ENCODE measurements around the gene SYNJ2. TPM values are rescaled to one million over a fixed set of nuclear protein-coding genes. Genes with fewer than 3 reads are reported as not detected.

SYNJ2 gene
- total and polyA plus RNA-seq, 11 donors = 7.5 to 27.0 (median 18.2) TPM

DNA sequence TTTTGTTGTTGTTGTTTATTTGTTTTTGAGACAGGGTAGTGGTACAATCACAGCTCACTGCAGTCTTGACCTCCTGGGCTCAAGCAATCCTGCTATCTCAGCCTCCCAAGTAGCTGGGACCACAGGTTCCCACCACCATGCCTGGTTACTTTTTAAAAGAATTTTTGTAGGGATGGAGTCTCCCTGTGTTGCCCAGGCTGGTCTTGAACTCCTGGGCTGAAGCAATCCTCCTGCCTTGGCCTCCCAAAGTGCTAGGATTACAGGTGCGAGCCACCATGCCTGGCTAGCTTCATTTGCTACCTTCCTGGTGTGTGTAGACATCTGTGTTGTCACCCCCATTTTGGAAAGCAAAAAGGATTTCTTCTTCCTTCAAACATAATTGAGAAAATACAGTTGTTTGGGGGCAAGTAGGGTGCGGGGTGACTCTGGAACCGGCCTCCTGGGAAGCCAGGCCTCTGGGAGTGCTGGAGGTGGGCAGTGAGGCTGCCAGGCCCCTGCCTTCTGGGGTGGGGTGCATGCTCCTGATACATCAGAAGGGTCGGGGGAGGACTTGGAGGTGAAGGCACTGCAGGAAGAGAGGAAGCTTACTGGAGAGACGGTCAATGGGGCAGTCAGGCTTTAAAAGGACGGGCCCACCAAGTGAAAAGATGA is 28.4 kb downstream of the SYNJ2 start:
- DNase-seq = no peak
- H3K4me3 ChIP-seq = no peak overlapping the region
- intact Hi-C loops (cut with DNase I) = loop anchor here in 1 of 10 donors (5.0 kb wide), 1 partner anchor 32 kb away; no protein-coding TSS in a partner anchor

DNA sequence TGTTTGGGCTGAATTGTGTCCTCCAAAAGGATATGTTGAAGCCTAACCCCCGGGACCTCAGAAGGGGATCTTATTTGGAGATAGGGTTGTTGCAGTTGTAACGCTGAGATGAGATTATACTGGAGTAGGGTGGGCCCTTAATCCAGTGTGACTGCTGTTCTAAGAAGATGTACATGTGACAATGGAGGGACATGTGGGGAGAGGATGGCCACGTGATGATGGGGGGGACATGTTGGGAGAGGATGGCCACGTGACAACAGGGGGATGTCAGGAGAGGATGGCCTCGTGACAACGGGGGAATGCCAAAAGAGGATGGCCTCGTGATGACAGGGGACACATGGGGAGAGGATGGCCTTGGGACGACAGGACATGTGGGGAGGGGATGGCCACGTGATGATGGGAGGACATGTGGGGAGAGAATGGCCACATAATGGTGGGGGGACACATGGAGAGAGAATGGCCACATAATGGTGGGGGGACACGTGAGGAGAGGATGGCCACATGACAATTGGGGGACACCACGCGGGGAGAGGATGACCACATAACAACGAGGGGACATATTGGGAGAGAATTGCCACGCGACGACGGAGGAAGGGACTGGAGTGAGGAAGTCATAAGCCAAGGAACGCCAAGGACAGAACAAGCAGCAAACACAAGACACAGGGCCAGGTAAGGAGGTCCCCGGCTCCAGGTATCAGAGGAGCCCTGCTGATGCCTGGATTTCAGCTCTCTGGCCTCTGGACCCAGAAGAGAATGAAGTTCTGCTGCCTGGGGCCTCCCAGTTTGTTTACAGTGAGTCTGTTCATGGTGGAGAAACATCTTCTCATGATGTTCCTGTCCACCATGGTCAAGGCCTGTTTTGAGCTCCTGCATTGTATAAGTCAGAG is 29.2 kb downstream of the SYNJ2 start:
- ATAC-seq (no peak), DNase-seq (no peak)
- peaks cover 8 to 46% (median 30%) of the 10 kb centered on the region in 12 donors for H3K4me1 ChIP-seq
- H3K27ac ChIP-seq = peak overlapping the region in 5 of 12 donors; percentile 37 to 75 (median 41)
- intact Hi-C loops (cut with DNase I) = no loop called here
- H3K4me3 ChIP-seq = no peak overlapping the region
- TF ChIP-seq, protein P1, sequence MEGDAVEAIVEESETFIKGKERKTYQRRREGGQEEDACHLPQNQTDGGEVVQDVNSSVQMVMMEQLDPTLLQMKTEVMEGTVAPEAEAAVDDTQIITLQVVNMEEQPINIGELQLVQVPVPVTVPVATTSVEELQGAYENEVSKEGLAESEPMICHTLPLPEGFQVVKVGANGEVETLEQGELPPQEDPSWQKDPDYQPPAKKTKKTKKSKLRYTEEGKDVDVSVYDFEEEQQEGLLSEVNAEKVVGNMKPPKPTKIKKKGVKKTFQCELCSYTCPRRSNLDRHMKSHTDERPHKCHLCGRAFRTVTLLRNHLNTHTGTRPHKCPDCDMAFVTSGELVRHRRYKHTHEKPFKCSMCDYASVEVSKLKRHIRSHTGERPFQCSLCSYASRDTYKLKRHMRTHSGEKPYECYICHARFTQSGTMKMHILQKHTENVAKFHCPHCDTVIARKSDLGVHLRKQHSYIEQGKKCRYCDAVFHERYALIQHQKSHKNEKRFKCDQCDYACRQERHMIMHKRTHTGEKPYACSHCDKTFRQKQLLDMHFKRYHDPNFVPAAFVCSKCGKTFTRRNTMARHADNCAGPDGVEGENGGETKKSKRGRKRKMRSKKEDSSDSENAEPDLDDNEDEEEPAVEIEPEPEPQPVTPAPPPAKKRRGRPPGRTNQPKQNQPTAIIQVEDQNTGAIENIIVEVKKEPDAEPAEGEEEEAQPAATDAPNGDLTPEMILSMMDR (IDR thresholded peaks at IDR 0.05) = no peak
- no peak for TF ChIP-seq POLR2A (IDR thresholded peaks at IDR 0.05)
- no peaks in the 10 kb centered on the region for H3K27me3 ChIP-seq
- peaks cover 0 to 3% (median 0%) of the 10 kb centered on the region in 12 donors for H3K9me3 ChIP-seq
- H3K36me3 ChIP-seq = no peaks in the 10 kb centered on the region
- 95 to 96% (median 96%) methylated on average over 19 of the region's 19 CpGs for WGBS, 4 donors

More for the DNA sequence above, 28.4 kb downstream of the SYNJ2 start:
- Histone ChIP-seq H3K27me3 (no peaks in the 10 kb centered on the region), H3K27ac (peak overlapping the region in 11 of 12 donors; percentile 26 to 75 (median 55)), H3K4me1 (peaks cover 8 to 46% (median 30%) of the 10 kb centered on the region in 12 donors), H3K9me3 (peaks cover 0 to 3% (median 0%) of the 10 kb centered on the region in 12 donors), H3K36me3 (no peaks in the 10 kb centered on the region)
- ATAC-seq = no peak
- WGBS, 4 donors = 95 to 100% (median 97%) methylated on average over 6 of the region's 6 CpGs
- TF ChIP-seq POLR2A (IDR thresholded peaks at IDR 0.05) = no peak
- TF ChIP-seq, protein P1 (IDR thresholded peaks at IDR 0.05) = no peak

DNA sequence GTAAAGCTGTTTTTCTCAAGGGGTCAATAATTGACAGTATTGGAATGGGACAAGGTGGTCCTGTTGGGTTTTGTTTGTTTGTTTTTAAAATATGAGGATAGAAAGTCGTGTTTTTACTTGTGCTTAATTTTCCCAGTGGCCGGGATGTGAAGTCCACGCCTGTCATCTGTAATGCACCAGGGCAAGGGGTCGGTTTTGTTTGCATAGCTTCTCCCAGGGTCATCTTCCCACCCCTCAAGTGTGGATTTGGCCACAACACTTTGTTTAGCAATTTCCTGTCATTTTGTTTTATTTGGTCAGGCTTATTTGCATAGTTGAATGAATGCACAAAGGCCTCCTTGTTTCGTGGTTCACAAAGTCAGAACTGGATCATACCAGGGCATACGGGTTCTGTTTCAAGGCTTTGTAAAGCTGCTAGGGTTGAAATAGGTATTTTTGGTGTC is 29.8 kb downstream of the SYNJ2 start:
- TF ChIP-seq POLR2A (IDR thresholded peaks at IDR 0.05) = no peak
- TF ChIP-seq, protein P1 (IDR thresholded peaks at IDR 0.05) = no peak
- Histone ChIP-seq H3K4me1 (peaks cover 8 to 46% (median 30%) of the 10 kb centered on the region in 12 donors), H3K27me3 (no peaks in the 10 kb centered on the region), H3K27ac (peak overlapping the region in 5 of 12 donors; percentile 5 to 55 (median 39)), H3K9me3 (peaks cover 0 to 3% (median 0%) of the 10 kb centered on the region in 12 donors), H3K36me3 (no peaks in the 10 kb centered on the region), H3K4me3 (no peak overlapping the region)
- DNase-seq = no peak
- no peak for ATAC-seq
- 78 to 84% (median 80%) methylated on average over 6 of the region's 6 CpGs for WGBS, 4 donors
- intact Hi-C loops (cut with DNase I) = no loop called here

All from heart left ventricle (tissue), 16 donors.